ENCODE measurements around the gene OBP2A. TPM values are rescaled to one million over a fixed set of nuclear protein-coding genes. Genes with fewer than 3 reads are reported as not detected.

OBP2A gene
- total RNA-seq, 1 experiment from 2014 or later = not detected

- Mint-ChIP-seq H3K4me1 (peaks cover 11 to 17% of the 10 kb centered on the region in 2 experiments), H3K9me3 (no peaks in the 10 kb centered on the region), H3K27me3 (ENCODE audit: low read depth) (peaks cover 6% of the 10 kb centered on the region), H3K4me3 (no peak overlapping the region), H3K36me3 (ENCODE audit: insufficient read depth in 1 of 3, low read depth in 3 of 3) (no peaks in the 10 kb centered on the region), H3K27ac (no peak overlapping the region)
- H4K91ac ChIP-seq (ENCODE audit: insufficient read length, low read depth, low read length) = no peak overlapping the region
- H3K14ac ChIP-seq (ENCODE audit: insufficient read depth, low read length) = no peak overlapping the region
- TF ChIP-seq CTCF (conservative IDR thresholded peaks at IDR 0.05) = no peak
- H3K18ac ChIP-seq (ENCODE audit: insufficient read length, low read depth, low read length) = no peak overlapping the region
- no peak overlapping the region for H4K5ac ChIP-seq (ENCODE audit: insufficient read length, low read depth, low read length)
- H2BK20ac ChIP-seq (ENCODE audit: low read depth, low read length, poor library complexity, severe bottlenecking) = no peak overlapping the region
- H2BK120ac ChIP-seq (ENCODE audit: low read depth, low read length, poor library complexity, severe bottlenecking) = no peak overlapping the region
- no peaks in the 10 kb centered on the region for H4K20me1 ChIP-seq (ENCODE audit: control insufficient read depth, insufficient read depth, insufficient read length)
- no peak overlapping the region for H3K23ac ChIP-seq (ENCODE audit: insufficient read length, low read depth, low read length)
- no peaks in the 10 kb centered on the region for H3K9me3 ChIP-seq (ENCODE audit: control insufficient read depth, low read depth, low read length)
- no CpG with 5 or more reads among the region's 10 CpGs for WGBS (ENCODE audit: extremely low coverage, insufficient read length, low lambda C conversion rate)
- no peak overlapping the region for H3K4me2 ChIP-seq (ENCODE audit: insufficient read depth, insufficient read length, low read length)
- no peak overlapping the region for H2BK5ac ChIP-seq (ENCODE audit: insufficient read length, low read length)
- DNase-seq = no peak
- no peak overlapping the region for H3K27ac ChIP-seq (ENCODE audit: insufficient read length, low read depth, low read length)
- H3K4ac ChIP-seq (ENCODE audit: low read depth, low read length) = no peak overlapping the region
- no peaks in the 10 kb centered on the region for H3K79me1 ChIP-seq (ENCODE audit: insufficient read depth, low read depth, low read length, poor library complexity, severe bottlenecking)
- H2BK15ac ChIP-seq (ENCODE audit: low read depth, low read length) = no peak overlapping the region
- H2BK12ac ChIP-seq (ENCODE audit: insufficient read length, low read depth, low read length) = no peak overlapping the region
- H2AK5ac ChIP-seq (ENCODE audit: insufficient read length, low read length) = no peak overlapping the region
- no peaks in the 10 kb centered on the region for H3K79me2 ChIP-seq (ENCODE audit: insufficient read depth, low read length)
- H3K4me1 ChIP-seq (ENCODE audit: insufficient read depth, low read length) = no peaks in the 10 kb centered on the region; the same call in 1 of the 2 replicates
- H2AFZ ChIP-seq (ENCODE audit: low read length) = no peak overlapping the region
- H3T11ph ChIP-seq (ENCODE audit: low read length) = no peak overlapping the region
- H4K8ac ChIP-seq (replicated peaks; ENCODE audit: insufficient read length, low read depth, low read length) = no peak overlapping the region
- no peak overlapping the region for H3K56ac ChIP-seq (ENCODE audit: insufficient read length, low read depth, low read length)
- no peaks in the 10 kb centered on the region for H3K23me2 ChIP-seq (ENCODE audit: insufficient read length, low read depth, low read length, poor library complexity, severe bottlenecking)
- H3K27me3 ChIP-seq (ENCODE audit: insufficient read depth, low read length) = no peaks in the 10 kb centered on the region
- H3K9ac ChIP-seq (ENCODE audit: extremely low read depth, insufficient read length, low read length) = no peak overlapping the region
These were observed 14.8 kb upstream of the OBP2A start for GRCh38 chr9:135531096-135531495.
